Measurements from ENCODE around the gene UNK.

Gene UNK

DNA sequence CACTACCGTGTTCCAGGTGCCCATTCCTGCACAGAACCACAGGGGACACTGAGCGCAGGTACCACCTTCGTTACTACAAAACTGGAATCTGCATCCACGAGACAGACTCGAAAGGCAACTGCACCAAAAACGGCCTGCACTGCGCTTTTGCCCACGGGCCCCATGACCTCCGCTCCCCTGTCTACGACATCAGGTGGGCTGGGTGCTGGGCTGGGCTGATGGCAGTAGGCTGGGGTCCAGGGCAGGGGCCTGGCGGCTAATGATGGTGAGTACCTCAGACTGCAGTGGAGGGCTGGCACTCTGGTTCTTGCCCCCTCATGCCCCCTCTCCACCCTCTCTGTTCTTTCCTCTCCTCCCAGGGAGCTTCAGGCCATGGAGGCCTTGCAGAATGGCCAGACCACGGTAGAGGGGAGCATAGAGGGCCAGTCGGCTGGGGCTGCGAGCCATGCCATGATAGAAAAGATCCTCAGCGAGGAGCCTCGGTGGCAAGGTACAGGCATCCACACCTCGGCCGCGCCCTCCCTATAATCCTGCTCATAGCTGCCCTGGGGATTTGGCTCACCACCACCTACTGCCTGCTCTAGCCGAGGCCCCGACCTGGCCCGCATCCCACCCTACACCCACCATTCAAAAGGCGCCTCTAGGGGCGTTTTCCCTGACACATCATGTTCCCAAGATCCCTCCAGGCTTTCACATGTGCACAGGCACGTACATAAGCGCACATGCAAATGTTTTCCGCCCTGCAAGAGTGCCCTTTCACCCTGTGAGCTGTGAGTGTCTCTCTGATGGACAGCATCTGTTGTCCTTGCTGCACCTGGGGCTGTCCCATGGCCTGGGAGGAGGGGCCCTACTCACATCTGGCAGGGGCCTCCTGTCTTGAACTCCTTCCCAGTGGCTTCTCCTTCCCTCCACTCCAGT, 27.7 kb downstream of the UNK start:
- no peaks in the 10 kb centered on the region for H3K9me3 ChIP-seq (ENCODE audit: control insufficient read depth, insufficient read depth, low read length)
- H3K27ac ChIP-seq (ENCODE audit: low read depth, low read length), result no peak overlapping the region
- no peaks in the 10 kb centered on the region for H3F3A ChIP-seq (ENCODE audit: control insufficient read depth, insufficient read depth)
- H4K20me1 ChIP-seq (ENCODE audit: control insufficient read depth, insufficient read depth, low read depth, low read length), result no peaks in the 10 kb centered on the region
- peaks cover 63% of the 10 kb centered on the region for H3K36me3 ChIP-seq (ENCODE audit: control insufficient read depth, low read length)
- H3K4me2 ChIP-seq (ENCODE audit: low read length), result no peak overlapping the region
- no peaks in the 10 kb centered on the region for H3K4me1 ChIP-seq (ENCODE audit: control insufficient read depth, low read length)
- no peak overlapping the region for H3K4me3 ChIP-seq (ENCODE audit: low read length)
- H3K79me2 ChIP-seq (ENCODE audit: control insufficient read depth, low read length), result 0 out of 2 replicates have a peak, but pooled peaks cover 3% of the 10 kb centered on the region
- TF ChIP-seq, protein P1, sequence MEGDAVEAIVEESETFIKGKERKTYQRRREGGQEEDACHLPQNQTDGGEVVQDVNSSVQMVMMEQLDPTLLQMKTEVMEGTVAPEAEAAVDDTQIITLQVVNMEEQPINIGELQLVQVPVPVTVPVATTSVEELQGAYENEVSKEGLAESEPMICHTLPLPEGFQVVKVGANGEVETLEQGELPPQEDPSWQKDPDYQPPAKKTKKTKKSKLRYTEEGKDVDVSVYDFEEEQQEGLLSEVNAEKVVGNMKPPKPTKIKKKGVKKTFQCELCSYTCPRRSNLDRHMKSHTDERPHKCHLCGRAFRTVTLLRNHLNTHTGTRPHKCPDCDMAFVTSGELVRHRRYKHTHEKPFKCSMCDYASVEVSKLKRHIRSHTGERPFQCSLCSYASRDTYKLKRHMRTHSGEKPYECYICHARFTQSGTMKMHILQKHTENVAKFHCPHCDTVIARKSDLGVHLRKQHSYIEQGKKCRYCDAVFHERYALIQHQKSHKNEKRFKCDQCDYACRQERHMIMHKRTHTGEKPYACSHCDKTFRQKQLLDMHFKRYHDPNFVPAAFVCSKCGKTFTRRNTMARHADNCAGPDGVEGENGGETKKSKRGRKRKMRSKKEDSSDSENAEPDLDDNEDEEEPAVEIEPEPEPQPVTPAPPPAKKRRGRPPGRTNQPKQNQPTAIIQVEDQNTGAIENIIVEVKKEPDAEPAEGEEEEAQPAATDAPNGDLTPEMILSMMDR (IDR thresholded peaks at IDR 0.05; ENCODE audit: low read depth, low read length, poor library complexity, severe bottlenecking), result no peak
- no peak for TF ChIP-seq EZH2phosphoT487 (IDR thresholded peaks at IDR 0.05; ENCODE audit: borderline replicate concordance, low read length)
- no peaks in the 10 kb centered on the region for H3K9me2 ChIP-seq (replicated peaks; ENCODE audit: control insufficient read depth, low read length)
- H3K27me3 ChIP-seq (ENCODE audit: control insufficient read depth, low read length), result no peaks in the 10 kb centered on the region

DNA sequence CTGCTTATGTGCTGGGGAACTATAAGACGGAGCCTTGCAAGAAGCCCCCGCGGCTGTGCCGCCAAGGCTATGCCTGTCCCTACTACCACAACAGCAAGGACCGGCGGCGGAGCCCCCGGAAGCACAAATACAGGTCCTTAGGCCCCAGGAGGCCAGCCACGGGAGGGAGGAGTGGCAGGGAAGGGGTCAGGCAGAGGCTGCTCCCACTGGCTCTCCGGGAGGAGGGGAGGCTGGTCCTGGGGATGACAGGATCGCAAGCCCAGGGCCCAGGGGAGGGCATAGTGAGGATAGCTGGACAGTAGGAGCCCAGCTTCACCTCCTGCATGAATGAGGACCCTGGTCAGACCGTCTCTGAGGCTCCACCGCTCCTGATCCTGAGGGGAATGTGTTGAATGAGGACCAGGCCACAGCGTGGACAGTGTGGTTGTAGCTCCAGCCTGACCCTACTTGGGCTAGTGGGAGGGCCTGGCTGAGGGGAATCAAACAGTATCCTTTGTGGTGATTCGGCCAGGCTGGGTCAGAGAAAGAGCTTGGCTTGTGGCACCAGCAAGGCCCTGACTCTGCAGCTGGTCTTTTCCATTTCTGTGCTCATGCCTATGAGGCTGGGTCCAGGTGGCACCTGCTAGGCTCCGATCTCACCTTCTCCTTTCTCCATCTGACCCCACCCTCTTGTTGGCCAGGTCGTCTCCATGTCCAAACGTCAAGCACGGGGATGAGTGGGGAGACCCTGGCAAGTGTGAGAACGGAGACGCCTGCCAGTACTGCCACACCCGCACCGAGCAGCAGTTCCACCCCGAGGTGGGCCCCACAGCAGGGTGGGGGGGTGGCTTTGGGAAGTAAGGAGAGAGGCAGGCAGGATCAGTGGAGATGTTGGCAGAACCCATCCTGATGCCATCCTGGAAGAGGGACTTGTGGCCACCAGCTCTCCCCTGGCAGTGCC, 28.7 kb downstream of the UNK start:
- H3K9me3 ChIP-seq (ENCODE audit: control insufficient read depth, insufficient read depth, low read length), result no peaks in the 10 kb centered on the region
- H4K20me1 ChIP-seq (ENCODE audit: control insufficient read depth, insufficient read depth, low read depth, low read length), result no peaks in the 10 kb centered on the region
- no peak overlapping the region for H3K4me3 ChIP-seq (ENCODE audit: low read length)
- no peaks in the 10 kb centered on the region for H3F3A ChIP-seq (ENCODE audit: control insufficient read depth, insufficient read depth)
- H3K27ac ChIP-seq (ENCODE audit: low read depth, low read length), result no peak overlapping the region
- no peak for TF ChIP-seq EZH2phosphoT487 (IDR thresholded peaks at IDR 0.05; ENCODE audit: borderline replicate concordance, low read length)
- TF ChIP-seq, protein P1 (IDR thresholded peaks at IDR 0.05; ENCODE audit: low read depth, low read length, poor library complexity, severe bottlenecking), result no peak
- no peaks in the 10 kb centered on the region for H3K27me3 ChIP-seq (ENCODE audit: control insufficient read depth, low read length)
- no peaks in the 10 kb centered on the region for H3K4me1 ChIP-seq (ENCODE audit: control insufficient read depth, low read length)
- no peaks in the 10 kb centered on the region for H3K9me2 ChIP-seq (replicated peaks; ENCODE audit: control insufficient read depth, low read length)
- peaks cover 67% of the 10 kb centered on the region for H3K36me3 ChIP-seq (ENCODE audit: control insufficient read depth, low read length)
- H3K79me2 ChIP-seq (ENCODE audit: control insufficient read depth, low read length), result 0 out of 2 replicates have a peak, but pooled peaks cover 3% of the 10 kb centered on the region
- no peak overlapping the region for H3K4me2 ChIP-seq (ENCODE audit: low read length)

DNA sequence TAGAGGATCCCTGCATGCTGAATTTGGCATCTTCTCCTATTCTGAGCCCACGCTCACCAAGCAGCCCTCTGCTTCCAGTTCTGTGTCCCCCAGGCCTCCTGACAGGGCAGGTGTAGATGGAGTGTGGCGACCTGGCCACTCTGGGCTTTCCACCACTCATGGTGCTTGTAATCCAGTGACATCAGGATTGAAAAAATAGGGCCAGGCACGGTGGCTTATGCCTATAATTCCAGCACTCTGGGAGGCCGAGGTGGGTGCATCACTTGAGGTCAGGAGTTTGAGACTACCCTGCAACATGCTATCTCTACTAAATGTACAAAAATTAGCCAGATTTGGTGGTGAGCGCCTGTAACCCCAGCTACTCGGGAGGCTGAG, 29.4 kb downstream of the UNK start:
- Histone ChIP-seq H3K4me2 (ENCODE audit: low read length) (no peak overlapping the region), H3K9me3 (ENCODE audit: control insufficient read depth, insufficient read depth, low read length) (no peaks in the 10 kb centered on the region), H3K36me3 (ENCODE audit: control insufficient read depth, low read length) (peaks cover 70% of the 10 kb centered on the region), H3K4me3 (ENCODE audit: low read length) (no peak overlapping the region), H3K4me1 (ENCODE audit: control insufficient read depth, low read length) (no peaks in the 10 kb centered on the region), H3K27ac (ENCODE audit: low read depth, low read length) (no peak overlapping the region), H3K27me3 (ENCODE audit: control insufficient read depth, low read length) (no peaks in the 10 kb centered on the region), H3K79me2 (ENCODE audit: control insufficient read depth, low read length) (no peaks in the 10 kb centered on the region), H3F3A (ENCODE audit: control insufficient read depth, insufficient read depth) (no peaks in the 10 kb centered on the region), H4K20me1 (ENCODE audit: control insufficient read depth, insufficient read depth, low read depth, low read length) (no peaks in the 10 kb centered on the region), H3K9me2 (replicated peaks; ENCODE audit: control insufficient read depth, low read length) (no peaks in the 10 kb centered on the region)
- TF ChIP-seq EZH2phosphoT487 (IDR thresholded peaks at IDR 0.05; ENCODE audit: borderline replicate concordance, low read length), result no peak
- TF ChIP-seq, protein P1 (IDR thresholded peaks at IDR 0.05; ENCODE audit: low read depth, low read length, poor library complexity, severe bottlenecking), result no peak

All from DOHH2 (cell line).